ENCODE results near the gene RGS12.

- TF ChIP-seq TAF1 (IDR thresholded peaks at IDR 0.05; ENCODE audit: borderline replicate concordance, low read depth, low read length) (no peak), POLR2A (IDR thresholded peaks at IDR 0.05; ENCODE audit: low read depth, low read length) (no peak)
Measured at GRCh38 chr4:3328814-3329663, 36.2 kb downstream of the RGS12 start.
